HepG2 (cell line): ENCODE measurements around the gene USP2. TPM values are rescaled to one million over a fixed set of nuclear protein-coding genes. Genes with fewer than 3 reads are reported as not detected.

Source experiments
- MATR3 ChIP-seq: sonication (generic); formaldehyde crosslinking; IDR thresholded peaks from 2 replicates; pipeline ENCODE4 v1.4.0; 2020; ENCODE audit warnings: missing genetic modification reagents
- MIER3 ChIP-seq: IDR thresholded peaks from 2 replicates; pipeline ENCODE4 v1.6.1; 2016; ENCODE audit warnings: missing compliant biosample characterization, borderline replicate concordance
- NFATC3 ChIP-seq: sonication (generic); formaldehyde crosslinking; IDR thresholded peaks from 2 replicates; pipeline ENCODE4 v1.5.1; 2020; ENCODE audit warnings: mild to moderate bottlenecking, missing genetic modification reagents
- NFKBIZ ChIP-seq: IDR thresholded peaks from 2 replicates; pipeline ENCODE4 v1.6.1; 2018; ENCODE audit warnings: missing genetic modification reagents, missing compliant biosample characterization
- NR2C2 ChIP-seq: sonication (generic); formaldehyde crosslinking; IDR thresholded peaks from 2 replicates; pipeline ENCODE4 v1.4.0; 2020; ENCODE audit warnings: missing genetic modification reagents, mild to moderate bottlenecking, moderate library complexity, borderline replicate concordance
- POLR2AphosphoS5 ChIP-seq: IDR thresholded peaks from 2 replicates; pipeline ENCODE4 v1.6.1; 2012; ENCODE audit warnings: low read depth, low read length
- ZSCAN25 ChIP-seq: sonication (generic); formaldehyde crosslinking; IDR thresholded peaks from 2 replicates; pipeline ENCODE4 v1.8.0; 2022; ENCODE audit warnings: mild to moderate bottlenecking, missing genetic modification reagents
- polyA plus RNA-seq, 8 experiments: library from polyadenylated mRNA; depleted of rRNA in 3 of 8; stranded (reverse) in 7 of 8; unstranded in 1 of 8; fragments of >200 nt; fragmentation: Illumina TruSeq in 4 of 8; extraction: Trizol in 4 of 8; gene quantifications; 2 replicates each; pipeline versions ENCODE4 v1.2.1 to v1.2.3, GENCODE V29; 2011 to 2016; ENCODE audit warnings: low read depth in 4 of 8, missing spikeins in 1 of 8, mixed read lengths in 1 of 8; ENCODE audit not compliant: insufficient read depth in 1 of 8
- total RNA-seq, 5 experiments: library from RNA; depleted of rRNA; stranded (reverse); fragments of >200 nt; fragmentation: Illumina TruSeq; extraction: Trizol; gene quantifications; 2 replicates each; pipeline ENCODE4 v1.2.3, GENCODE V29; 2016; ENCODE audit warnings: low read depth in 1 of 5
- TF ChIP-seq, protein P1 (sequence below): sonication (generic); formaldehyde crosslinking; IDR thresholded peaks from 2 replicates; pipeline ENCODE4 v1.5.0; 2020; ENCODE audit warnings: mild to moderate bottlenecking, missing genetic modification reagents
- TF ChIP-seq, protein P2 (sequence below): sonication (generic); formaldehyde crosslinking; IDR thresholded peaks from 2 replicates; pipeline ENCODE4 v1.8.0; 2022; ENCODE audit warnings: missing genetic modification reagents, mild to moderate bottlenecking, inconsistent platforms, borderline replicate concordance
- TF ChIP-seq, protein P3 (sequence below): sonication (generic); formaldehyde crosslinking; IDR thresholded peaks from 2 replicates; pipeline ENCODE4 v1.5.0; 2020; ENCODE audit warnings: missing genetic modification reagents
- TF ChIP-seq, protein P4 (sequence below): sonication (generic); formaldehyde crosslinking; IDR thresholded peaks from 2 replicates; pipeline ENCODE4 v1.5.1; 2020; ENCODE audit warnings: missing genetic modification reagents, mild to moderate bottlenecking, borderline replicate concordance
- TF ChIP-seq, protein P5 (sequence below), 2 experiments: sonication (generic) in 1 of 2; formaldehyde crosslinking in 1 of 2; IDR thresholded peaks; 2 replicates each; pipeline versions ENCODE4 v1.6.1 to v1.9.0; 2014 to 2022; ENCODE audit warnings: antibody characterized with exemption in 1 of 2, borderline replicate concordance in 1 of 2, inconsistent platforms in 1 of 2, low read depth in 1 of 2, missing genetic modification reagents in 1 of 2

Gene USP2
- total and polyA plus RNA-seq, 2 of the 13 experiments (the other 11 are each of a cell fraction or from before 2014, with no cell fraction given): 2.5 to 6.0 TPM

DNA sequence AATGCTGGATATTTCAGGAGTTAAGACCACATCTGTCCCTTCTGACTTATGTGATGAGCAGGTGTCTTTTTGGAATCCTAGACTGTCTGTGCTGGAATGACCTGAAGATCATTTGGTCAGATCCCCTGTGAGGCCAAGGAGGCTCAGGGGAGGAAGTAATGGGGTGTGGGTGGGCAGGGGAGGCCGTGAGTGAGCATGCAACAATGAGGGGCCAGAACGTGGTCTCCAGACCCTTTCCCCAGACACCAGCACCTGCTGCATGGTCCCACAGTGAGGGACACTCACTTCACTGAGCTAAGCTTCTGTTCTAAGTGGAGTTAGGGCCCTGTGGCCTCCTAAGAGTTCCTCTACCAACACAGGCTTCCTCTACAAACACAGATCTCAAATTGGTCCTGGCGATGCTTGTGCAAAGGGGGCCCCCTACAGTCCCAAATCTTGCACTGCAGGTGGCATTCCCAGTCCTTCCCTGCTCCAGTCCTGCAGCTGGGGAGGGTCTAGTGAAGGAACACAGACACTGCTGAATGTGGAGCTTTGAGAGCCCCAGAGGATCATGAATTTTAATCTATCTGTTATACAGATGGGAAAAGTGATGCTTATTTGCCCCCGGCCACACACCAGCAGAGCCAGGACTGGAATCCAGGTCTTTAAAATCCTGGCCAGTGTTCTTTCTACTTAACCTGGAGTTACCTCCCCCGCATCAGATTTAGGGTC, 7.4 kb downstream of the USP2 start (continued):
- no peak for TF ChIP-seq NR2C2 (CRISPR knock-in tag)
- TF ChIP-seq NFATC3 (CRISPR knock-in tag): no peak
- TF ChIP-seq, protein P1, sequence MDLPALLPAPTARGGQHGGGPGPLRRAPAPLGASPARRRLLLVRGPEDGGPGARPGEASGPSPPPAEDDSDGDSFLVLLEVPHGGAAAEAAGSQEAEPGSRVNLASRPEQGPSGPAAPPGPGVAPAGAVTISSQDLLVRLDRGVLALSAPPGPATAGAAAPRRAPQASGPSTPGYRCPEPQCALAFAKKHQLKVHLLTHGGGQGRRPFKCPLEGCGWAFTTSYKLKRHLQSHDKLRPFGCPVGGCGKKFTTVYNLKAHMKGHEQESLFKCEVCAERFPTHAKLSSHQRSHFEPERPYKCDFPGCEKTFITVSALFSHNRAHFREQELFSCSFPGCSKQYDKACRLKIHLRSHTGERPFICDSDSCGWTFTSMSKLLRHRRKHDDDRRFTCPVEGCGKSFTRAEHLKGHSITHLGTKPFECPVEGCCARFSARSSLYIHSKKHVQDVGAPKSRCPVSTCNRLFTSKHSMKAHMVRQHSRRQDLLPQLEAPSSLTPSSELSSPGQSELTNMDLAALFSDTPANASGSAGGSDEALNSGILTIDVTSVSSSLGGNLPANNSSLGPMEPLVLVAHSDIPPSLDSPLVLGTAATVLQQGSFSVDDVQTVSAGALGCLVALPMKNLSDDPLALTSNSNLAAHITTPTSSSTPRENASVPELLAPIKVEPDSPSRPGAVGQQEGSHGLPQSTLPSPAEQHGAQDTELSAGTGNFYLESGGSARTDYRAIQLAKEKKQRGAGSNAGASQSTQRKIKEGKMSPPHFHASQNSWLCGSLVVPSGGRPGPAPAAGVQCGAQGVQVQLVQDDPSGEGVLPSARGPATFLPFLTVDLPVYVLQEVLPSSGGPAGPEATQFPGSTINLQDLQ: 0 out of 2 replicates have a peak, but pooled peaks have one; percentile 50
- TF ChIP-seq, protein P2, sequence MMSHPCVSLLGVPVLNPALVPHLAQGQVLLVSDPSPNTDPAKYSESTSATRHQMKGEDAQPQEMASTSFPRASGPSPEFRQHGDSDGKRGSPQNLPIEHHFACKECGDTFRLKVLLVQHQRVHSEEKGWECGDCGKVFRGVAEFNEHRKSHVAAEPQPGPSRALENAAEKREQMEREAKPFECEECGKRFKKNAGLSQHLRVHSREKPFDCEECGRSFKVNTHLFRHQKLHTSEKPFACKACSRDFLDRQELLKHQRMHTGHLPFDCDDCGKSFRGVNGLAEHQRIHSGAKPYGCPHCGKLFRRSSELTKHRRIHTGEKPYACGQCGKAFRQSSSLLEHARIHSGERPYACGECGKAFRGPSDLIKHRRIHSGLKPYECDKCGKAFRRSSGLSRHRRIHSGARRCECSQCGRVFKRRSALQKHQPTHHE (CRISPR knock-in tag): 0 out of 2 replicates have a peak, but pooled peaks have one; percentile 59
- TF ChIP-seq MIER3 (CRISPR knock-in tag): 0 out of 2 replicates have a peak, but pooled peaks have one; percentile 49
- TF ChIP-seq, protein P3, sequence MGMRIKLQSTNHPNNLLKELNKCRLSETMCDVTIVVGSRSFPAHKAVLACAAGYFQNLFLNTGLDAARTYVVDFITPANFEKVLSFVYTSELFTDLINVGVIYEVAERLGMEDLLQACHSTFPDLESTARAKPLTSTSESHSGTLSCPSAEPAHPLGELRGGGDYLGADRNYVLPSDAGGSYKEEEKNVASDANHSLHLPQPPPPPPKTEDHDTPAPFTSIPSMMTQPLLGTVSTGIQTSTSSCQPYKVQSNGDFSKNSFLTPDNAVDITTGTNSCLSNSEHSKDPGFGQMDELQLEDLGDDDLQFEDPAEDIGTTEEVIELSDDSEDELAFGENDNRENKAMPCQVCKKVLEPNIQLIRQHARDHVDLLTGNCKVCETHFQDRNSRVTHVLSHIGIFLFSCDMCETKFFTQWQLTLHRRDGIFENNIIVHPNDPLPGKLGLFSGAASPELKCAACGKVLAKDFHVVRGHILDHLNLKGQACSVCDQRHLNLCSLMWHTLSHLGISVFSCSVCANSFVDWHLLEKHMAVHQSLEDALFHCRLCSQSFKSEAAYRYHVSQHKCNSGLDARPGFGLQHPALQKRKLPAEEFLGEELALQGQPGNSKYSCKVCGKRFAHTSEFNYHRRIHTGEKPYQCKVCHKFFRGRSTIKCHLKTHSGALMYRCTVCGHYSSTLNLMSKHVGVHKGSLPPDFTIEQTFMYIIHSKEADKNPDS (CRISPR knock-in tag): no peak
- TF ChIP-seq, protein P4, sequence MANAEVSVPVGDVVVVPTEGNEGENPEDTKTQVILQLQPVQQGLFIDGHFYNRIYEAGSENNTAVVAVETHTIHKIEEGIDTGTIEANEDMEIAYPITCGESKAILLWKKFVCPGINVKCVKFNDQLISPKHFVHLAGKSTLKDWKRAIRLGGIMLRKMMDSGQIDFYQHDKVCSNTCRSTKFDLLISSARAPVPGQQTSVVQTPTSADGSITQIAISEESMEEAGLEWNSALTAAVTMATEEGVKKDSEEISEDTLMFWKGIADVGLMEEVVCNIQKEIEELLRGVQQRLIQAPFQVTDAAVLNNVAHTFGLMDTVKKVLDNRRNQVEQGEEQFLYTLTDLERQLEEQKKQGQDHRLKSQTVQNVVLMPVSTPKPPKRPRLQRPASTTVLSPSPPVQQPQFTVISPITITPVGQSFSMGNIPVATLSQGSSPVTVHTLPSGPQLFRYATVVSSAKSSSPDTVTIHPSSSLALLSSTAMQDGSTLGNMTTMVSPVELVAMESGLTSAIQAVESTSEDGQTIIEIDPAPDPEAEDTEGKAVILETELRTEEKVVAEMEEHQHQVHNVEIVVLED (CRISPR knock-in tag): no peak
- TF ChIP-seq, protein P5, sequence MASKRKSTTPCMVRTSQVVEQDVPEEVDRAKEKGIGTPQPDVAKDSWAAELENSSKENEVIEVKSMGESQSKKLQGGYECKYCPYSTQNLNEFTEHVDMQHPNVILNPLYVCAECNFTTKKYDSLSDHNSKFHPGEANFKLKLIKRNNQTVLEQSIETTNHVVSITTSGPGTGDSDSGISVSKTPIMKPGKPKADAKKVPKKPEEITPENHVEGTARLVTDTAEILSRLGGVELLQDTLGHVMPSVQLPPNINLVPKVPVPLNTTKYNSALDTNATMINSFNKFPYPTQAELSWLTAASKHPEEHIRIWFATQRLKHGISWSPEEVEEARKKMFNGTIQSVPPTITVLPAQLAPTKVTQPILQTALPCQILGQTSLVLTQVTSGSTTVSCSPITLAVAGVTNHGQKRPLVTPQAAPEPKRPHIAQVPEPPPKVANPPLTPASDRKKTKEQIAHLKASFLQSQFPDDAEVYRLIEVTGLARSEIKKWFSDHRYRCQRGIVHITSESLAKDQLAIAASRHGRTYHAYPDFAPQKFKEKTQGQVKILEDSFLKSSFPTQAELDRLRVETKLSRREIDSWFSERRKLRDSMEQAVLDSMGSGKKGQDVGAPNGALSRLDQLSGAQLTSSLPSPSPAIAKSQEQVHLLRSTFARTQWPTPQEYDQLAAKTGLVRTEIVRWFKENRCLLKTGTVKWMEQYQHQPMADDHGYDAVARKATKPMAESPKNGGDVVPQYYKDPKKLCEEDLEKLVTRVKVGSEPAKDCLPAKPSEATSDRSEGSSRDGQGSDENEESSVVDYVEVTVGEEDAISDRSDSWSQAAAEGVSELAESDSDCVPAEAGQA (IDR thresholded peaks at IDR 0.05; ENCODE audit: low read depth): no peak
- TF ChIP-seq, protein P5 (CRISPR knock-in tag; IDR thresholded peaks at IDR 0.05; ENCODE audit: borderline replicate concordance): no peak
- no peak for TF ChIP-seq NFKBIZ
- TF ChIP-seq MATR3 (CRISPR knock-in tag): no peak
- no peak for TF ChIP-seq POLR2AphosphoS5
- peak; percentile 34; the same call in 1 of the 2 replicates for TF ChIP-seq ZSCAN25 (CRISPR knock-in tag)
